Measurements from ENCODE around the gene SOBP.

DNA sequence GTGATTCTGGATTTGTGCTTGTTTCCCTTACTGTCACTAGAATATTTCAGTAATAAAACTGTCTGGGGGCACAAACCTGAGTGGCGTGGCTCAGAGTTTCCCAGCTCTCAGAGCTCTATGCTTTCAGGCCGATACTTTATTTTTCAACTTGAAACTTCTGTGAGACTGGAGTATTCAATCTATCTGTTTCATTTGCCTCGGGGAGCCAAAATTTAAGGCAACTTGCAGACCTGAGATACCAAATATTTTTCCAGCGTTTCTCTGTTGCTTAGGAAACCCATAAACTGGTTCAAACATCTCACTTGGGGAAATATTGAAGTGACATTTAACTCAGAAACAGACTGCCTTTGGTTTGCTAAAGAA is 74.7 kb downstream of the SOBP start:
- TF ChIP-seq, protein P1, sequence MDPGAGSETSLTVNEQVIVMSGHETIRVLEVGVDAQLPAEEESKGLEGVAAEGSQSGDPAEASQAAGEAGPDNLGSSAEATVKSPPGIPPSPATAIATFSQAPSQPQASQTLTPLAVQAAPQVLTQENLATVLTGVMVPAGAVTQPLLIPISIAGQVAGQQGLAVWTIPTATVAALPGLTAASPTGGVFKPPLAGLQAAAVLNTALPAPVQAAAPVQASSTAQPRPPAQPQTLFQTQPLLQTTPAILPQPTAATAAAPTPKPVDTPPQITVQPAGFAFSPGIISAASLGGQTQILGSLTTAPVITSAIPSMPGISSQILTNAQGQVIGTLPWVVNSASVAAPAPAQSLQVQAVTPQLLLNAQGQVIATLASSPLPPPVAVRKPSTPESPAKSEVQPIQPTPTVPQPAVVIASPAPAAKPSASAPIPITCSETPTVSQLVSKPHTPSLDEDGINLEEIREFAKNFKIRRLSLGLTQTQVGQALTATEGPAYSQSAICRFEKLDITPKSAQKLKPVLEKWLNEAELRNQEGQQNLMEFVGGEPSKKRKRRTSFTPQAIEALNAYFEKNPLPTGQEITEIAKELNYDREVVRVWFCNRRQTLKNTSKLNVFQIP (CRISPR knock-in tag; IDR thresholded peaks at IDR 0.05; ENCODE audit: borderline replicate concordance, low read depth), result no peak
- TF ChIP-seq ARNTL (CRISPR knock-in tag; IDR thresholded peaks at IDR 0.05; ENCODE audit: borderline replicate concordance, low read depth) (no peak), TOX (CRISPR knock-in tag; IDR thresholded peaks at IDR 0.05; ENCODE audit: borderline replicate concordance) (no peak), GLIS3 (CRISPR knock-in tag; IDR thresholded peaks at IDR 0.05) (no peak), ZNF565 (CRISPR knock-in tag; conservative IDR thresholded peaks at IDR 0.05; ENCODE audit: low read depth) (no peak)
- TF ChIP-seq, protein P2, sequence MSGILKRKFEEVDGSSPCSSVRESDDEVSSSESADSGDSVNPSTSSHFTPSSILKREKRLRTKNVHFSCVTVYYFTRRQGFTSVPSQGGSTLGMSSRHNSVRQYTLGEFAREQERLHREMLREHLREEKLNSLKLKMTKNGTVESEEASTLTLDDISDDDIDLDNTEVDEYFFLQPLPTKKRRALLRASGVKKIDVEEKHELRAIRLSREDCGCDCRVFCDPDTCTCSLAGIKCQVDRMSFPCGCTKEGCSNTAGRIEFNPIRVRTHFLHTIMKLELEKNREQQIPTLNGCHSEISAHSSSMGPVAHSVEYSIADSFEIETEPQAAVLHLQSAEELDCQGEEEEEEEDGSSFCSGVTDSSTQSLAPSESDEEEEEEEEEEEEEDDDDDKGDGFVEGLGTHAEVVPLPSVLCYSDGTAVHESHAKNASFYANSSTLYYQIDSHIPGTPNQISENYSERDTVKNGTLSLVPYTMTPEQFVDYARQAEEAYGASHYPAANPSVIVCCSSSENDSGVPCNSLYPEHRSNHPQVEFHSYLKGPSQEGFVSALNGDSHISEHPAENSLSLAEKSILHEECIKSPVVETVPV (CRISPR knock-in tag; IDR thresholded peaks at IDR 0.05), result no peak

Measured in SK-N-SH treated with all-trans-retinoic acid at 6 μM for 48 hours (cell line).